ENCODE measurements around the gene ROBO1.

ROBO1 gene

GRCh38 chr3:78974181-78974790 lies 793.5 kb downstream of the ROBO1 start:
- DNase-seq (ENCODE audit: low spot score), result no peak

GRCh38 chr3:78972617-78973301 lies 795.0 kb downstream of the ROBO1 start:
- DNase-seq (ENCODE audit: low spot score), result no peak

GRCh38 chr3:78970656-78971055 lies 797.1 kb downstream of the ROBO1 start:
- no peak for DNase-seq (ENCODE audit: low spot score)

GRCh38 chr3:78969483-78969882 lies 798.3 kb downstream of the ROBO1 start:
- DNase-seq (ENCODE audit: low spot score), result no peak

GRCh38 chr3:78967061-78967460 lies 800.7 kb downstream of the ROBO1 start:
- DNase-seq (ENCODE audit: low spot score), result no peak

- DNase-seq (ENCODE audit: low spot score), result no peak
These were observed 804.0 kb downstream of the ROBO1 start for GRCh38 chr3:78963771-78964170.

- DNase-seq (ENCODE audit: low spot score), result no peak
These were observed 810.3 kb downstream of the ROBO1 start for GRCh38 chr3:78957456-78957855.

- DNase-seq (ENCODE audit: low spot score), result no peak
These were observed 816.4 kb downstream of the ROBO1 start for GRCh38 chr3:78951342-78951945.

- no peak for DNase-seq (ENCODE audit: low spot score)
These were observed 826.2 kb downstream of the ROBO1 start for GRCh38 chr3:78941587-78941986.

GRCh38 chr3:78940626-78941025 lies 827.2 kb downstream of the ROBO1 start:
- DNase-seq (ENCODE audit: low spot score), result no peak

GRCh38 chr3:78940128-78940527 lies 827.7 kb downstream of the ROBO1 start:
- DNase-seq (ENCODE audit: low spot score), result no peak

- DNase-seq (ENCODE audit: low spot score), result no peak
These were observed 830.3 kb downstream of the ROBO1 start for GRCh38 chr3:78937475-78937874.

GRCh38 chr3:78927759-78928158 lies 840.0 kb downstream of the ROBO1 start:
- DNase-seq (ENCODE audit: low spot score), result no peak

- DNase-seq (ENCODE audit: low spot score), result no peak
These were observed 841.3 kb downstream of the ROBO1 start for GRCh38 chr3:78926523-78926922.

- DNase-seq (ENCODE audit: low spot score), result no peak
These were observed 843.1 kb downstream of the ROBO1 start for GRCh38 chr3:78924711-78925110.

GRCh38 chr3:78919021-78919755 lies 848.6 kb downstream of the ROBO1 start:
- DNase-seq (ENCODE audit: low spot score), result no peak

GRCh38 chr3:78918361-78919020 lies 849.3 kb downstream of the ROBO1 start:
- DNase-seq (ENCODE audit: low spot score), result no peak

GRCh38 chr3:78917536-78917935 lies 850.3 kb downstream of the ROBO1 start:
- DNase-seq (ENCODE audit: low spot score), result no peak

GRCh38 chr3:78913711-78914110 lies 854.1 kb downstream of the ROBO1 start:
- DNase-seq (ENCODE audit: low spot score), result no peak

- DNase-seq (ENCODE audit: low spot score), result no peak
These were observed 855.1 kb downstream of the ROBO1 start for GRCh38 chr3:78912687-78913086.

GRCh38 chr3:78912259-78912658 lies 855.5 kb downstream of the ROBO1 start:
- DNase-seq (ENCODE audit: low spot score), result no peak

GRCh38 chr3:78911394-78911793 lies 856.4 kb downstream of the ROBO1 start:
- DNase-seq (ENCODE audit: low spot score), result no peak

Data from LoVo (cell line).